NCI-H526 treated with DMSO at 0.1 percent for 48 hours (cell line): Measurements from ENCODE around the gene ALX4.

ENCODE experiments used
- DNase-seq: peaks from one replicate; lab custom pipeline; 2025; lab: John Stamatoyannopoulos, UW

ALX4 gene

DNA sequence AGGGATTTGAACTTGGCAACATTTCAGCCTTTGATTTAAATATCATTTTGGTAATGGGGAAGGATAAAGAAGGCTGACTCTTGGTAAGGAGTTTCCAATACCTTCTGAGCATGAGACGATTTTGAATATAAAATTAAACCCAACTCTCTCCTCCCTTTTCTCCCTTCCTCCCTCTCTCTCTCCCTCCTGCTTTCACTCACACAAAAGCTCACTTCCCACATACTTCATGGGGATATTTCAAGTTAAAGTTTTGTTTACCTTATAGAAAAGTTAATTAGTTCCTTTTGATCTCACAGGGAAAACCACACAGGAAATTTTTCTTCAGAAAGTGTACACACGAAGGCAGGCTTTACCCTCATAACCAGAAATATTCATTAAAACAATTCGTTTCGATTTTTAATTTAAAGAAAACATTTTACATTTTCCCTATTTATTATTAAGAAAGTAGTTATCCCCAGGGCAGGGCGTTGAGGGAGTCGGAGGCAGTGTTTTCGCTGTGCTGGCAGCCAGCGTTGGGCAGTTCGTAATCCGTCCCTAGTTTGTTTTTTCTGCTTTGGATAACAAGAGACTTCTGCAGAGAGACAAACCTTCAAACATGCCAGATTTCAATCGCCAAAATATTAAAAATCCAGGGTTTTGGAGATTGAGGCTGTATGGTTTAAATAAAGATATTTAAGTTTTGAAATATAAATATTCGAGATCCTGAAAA lies 25.3 kb upstream of the ALX4 start:
- DNase-seq = no peak

DNA sequence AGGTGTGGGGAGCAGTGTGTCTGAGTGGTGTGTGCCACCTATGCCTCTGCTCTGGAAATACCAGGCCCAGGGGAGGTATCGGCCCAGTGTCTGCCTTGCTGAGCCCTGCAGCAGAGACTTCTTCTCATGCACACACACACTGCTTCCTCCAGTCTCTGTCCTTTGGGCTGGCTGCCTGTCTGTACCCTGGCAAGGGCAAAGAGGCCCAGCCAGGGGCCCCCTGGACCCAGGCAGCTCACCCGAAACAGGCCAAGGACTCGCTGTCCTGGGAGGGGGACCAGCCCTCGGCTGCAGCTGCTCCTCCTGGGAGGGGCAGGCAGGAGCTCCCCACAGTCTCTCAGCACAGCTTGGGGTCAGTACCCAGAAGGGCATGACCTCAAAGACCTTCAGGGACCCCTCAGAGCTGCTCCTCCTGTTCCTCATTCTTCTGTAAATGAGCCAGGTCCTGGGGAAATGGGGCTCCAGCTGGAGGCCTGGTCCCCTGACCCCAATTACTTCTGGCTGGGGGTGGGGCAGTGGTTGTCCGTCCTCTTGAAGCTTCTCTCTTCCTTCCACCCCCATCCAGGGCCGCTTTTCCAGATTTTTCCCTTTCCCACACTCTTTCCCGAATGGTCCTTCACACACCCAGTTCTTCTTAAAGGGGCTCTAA lies 24.5 kb upstream of the ALX4 start:
- no peak for DNase-seq

DNA sequence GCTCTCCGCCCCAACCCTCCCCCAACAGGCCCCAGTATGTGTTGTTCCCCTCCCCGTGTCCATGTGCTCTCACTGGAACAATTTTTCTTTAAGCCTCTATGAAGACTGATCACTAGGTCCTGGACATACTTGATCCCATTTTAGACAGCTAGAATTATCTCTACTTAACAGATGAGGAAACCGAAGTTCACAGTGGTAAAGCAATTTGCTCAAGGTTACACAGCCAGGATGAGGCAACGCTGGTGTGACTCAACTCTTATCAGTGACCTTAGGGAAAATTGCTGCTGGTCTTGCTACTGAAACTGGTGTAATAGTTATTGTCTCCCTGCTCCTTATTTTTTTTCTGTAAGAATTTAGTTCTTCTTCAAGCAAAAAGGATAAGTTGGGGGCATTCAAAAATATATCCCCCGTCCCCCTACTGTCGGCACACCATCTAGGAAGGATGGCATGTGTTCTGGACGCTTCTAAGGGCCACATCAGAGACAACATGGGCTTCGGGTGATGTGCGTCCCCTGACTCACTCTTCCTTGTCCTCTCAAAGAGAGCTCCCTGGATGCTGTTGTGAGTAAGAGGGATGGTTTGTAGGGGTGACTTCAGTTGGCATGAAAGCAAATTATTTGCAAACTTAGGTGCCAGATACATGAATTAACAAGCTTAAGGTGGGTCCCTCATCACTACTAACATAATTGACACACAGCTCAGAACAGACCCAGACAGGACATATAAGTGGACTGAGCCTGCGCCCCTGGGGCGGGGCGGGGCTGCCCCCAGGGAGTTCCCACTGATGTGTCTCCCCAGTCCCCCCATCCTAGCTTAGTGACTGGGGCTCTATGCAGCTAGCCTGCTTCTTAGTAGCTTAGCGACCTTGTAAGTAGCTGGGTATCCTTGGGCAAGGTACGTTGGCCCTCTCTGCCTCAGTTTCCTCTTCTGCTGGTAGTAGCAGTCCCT lies 23.6 kb upstream of the ALX4 start:
- DNase-seq = no peak

DNA sequence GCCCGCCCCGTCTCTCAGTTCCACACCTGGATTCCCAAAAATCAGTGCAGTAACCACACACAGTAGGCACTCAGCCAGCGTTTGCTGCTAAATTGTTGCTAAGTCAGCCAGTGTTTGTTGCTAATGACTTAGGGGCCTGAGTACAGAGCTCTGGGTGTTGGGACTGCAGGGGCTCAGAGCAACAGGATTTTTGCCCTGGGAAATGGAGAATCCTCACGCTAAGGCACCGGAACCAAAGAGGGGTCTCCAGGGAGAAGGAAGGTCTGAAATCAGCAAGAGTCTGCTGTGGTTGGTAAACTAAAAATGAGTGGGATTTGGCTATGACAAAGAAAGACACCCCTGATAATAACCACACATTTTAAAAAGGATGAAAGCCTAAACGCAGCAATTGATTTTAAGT lies 22.7 kb upstream of the ALX4 start:
- no peak for DNase-seq

DNA sequence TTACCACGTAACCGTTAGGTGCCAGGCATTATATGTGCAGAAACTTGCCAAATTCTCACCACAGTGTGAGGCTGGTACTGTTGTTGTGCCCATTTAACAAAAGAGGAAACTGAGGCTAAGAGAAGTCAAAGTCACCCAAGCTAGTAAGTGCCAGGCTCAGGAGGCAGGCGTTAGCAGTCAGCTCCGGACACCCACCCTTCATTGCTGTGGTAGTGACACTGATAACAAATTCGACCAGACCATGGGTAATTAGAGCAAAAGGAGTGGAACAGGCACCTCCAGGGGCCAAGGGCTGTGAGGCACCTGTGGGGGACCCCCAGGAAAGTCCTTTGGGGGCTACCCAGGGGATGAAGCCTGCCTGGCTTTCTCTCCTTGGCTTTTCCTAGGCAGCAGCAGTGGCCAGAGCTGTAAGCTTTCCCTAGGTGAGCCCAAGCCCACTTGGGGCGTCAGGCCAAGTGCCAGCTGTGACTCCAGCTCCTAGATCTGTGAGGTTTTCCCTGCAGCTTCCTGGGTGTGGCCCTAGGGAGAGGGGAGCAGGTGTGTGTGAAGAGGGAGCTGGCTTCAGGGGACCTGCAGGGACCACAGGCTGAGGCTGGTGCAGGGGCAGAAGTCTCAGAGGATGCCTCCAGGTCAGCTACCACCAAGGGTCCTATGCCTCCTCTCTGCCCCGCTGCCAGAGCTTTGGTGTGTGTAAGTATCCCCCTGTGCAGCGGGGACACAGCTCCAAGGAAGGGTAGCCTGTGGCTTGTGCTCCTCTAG lies 19.7 kb upstream of the ALX4 start:
- DNase-seq = no peak

DNA sequence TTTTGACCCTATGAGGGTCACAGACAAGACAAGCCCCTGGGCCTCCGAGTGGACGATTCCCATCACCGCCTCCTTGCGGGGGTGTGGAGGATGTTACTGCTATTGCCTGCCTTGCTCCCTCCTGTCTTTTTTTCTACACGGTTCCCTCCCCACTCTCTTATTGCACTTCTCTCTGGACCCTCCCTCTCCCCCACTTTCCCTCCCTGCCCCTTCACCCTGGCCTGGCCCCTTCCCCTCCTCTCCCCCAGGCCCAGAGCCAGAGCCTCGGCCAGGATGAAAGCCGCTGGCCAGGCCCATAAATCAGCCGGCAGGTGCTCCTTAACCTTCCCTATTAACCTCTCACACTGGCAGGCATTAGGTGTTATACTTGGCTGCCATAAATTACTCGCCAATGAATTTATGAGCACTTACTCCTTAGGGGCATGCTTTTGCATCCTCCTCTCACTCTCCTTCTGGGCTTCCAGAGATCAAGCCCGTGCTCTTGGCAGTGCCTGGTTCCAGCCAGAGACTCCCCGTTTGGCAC lies 18.3 kb upstream of the ALX4 start:
- no peak for DNase-seq

DNA sequence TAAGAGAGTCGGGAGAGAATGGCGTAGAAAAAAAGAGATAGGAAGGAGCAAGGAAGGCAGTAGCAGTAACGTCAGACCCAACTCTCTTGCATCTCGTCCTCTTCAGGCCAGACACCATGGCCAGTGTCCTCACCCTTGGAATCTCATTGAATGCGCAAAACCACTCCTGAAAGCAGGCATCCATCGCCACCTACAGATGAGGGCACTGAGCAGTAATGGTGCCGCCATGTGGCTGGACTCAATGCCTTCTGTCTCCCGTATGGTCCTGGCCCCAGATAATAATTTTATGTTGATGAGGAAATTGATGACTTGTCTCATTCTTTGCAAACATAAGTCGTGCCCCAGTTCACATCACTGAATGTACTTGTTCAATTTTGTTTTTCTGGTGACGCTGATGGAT lies 17.8 kb upstream of the ALX4 start:
- DNase-seq = no peak

DNA sequence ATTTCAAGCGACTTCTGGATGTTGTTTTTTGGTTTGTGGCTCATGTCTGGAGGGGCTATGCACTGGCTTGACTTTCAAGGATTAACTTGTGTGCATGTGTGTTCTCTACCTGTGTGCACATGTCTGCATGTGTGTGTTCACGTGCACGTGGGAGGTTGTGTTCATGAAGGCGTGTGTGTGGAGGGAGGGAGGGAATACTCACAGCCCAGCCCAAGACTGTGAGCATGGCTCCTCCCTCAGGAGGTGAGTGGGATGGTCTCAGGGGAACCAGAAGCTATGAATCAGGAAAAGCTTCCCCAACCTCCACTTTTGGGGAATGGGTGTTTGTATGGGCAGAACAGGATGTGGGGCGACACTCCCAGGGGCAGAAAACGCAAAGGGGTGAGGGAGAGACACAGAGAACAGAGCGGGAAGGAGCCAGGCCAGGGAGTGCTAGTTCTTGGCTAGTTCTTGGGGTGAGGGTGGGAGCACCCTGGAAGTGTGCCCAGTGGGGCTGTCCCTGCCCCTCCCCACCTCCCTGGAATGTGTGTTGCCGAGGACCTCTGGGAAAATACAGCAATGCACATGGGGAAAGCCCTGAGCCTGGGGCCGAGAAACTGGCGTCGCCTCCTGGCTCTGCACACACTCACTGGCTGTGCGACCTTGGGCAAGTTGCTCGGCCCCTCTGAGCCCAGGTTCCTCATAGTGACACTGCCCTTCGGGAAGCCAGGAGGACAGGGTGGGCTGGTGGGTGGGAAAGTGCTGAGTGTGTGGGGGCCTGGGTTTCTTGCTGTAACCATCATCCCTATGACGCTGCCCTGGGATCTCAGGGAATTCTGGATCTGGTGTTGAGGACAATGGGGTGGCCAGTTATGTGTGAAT lies 16.9 kb upstream of the ALX4 start:
- no peak for DNase-seq

DNA sequence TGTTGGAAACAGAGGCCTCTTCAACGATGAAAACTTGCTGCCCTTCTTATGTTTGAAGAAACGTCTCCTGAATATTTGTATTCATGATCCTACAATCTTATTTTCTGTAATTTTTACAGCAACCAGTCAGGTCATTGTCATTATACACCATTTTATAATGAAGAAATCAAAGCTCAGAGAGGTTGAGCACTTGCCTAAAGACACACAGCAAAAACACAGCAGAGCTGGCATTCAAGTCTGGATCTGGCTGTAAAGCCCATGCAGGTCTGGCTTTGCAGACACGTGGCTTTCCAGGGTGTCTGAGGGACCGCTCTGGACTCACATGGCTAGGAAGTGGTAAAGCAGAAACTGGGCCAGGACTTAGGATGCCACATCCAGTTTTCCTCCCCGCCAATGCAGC lies 15.8 kb upstream of the ALX4 start:
- DNase-seq = no peak

DNA sequence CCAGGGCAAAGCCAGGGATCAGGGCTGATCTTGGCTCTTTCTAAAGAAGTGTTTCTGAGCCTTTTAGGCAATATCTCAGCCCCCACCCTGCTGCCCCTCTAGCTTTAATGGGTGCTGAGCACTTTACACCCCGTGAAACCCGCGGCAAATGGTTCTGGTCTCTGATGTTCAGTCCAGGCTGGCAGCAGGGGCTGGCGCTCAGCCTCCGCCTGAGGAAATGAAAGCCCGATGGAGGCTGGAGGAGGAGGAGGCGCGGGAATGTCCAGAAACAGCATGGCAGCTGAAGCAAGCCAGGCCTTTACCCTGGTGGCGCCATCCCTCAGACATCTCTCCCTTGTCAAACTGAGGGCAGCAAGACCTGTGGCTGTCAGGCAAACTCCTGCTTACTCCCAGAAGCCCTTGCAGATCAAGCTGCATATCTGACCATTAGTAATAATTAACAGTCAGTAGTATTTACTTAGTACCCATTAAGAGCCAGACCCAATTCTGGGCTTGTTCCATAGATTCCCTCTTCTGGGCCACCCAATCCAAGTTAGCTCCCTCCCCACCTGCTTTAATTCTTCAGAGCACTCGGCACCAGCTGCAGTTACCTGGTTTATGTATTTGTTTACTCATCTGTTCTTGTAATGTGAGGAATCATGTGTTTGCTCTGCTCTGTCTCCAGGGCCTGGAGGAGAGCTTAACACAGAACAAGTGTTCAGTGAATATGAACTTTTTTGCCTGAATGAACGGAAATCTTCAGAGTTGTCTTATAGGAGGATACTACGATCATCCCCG lies 15.0 kb upstream of the ALX4 start:
- DNase-seq = no peak

DNA sequence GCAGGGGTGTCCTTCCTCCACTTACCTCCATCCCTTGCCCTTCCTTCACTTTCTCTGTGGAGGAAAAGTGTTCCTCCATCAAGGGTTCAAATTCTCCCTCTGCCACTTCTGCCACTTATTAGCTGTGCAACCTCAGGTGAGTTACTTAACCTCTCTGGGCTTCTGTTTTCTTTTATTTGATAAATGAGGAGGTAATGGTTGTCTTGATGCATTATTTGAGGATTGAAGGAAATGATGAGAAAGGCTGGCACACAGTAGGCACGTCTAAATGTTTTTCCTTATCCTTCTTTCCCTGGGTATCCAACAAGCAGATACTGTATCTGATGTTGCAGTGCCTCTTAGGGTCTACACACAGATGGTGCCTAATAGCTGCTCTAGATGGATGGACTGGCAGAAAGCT lies 14.3 kb upstream of the ALX4 start:
- DNase-seq = no peak

DNA sequence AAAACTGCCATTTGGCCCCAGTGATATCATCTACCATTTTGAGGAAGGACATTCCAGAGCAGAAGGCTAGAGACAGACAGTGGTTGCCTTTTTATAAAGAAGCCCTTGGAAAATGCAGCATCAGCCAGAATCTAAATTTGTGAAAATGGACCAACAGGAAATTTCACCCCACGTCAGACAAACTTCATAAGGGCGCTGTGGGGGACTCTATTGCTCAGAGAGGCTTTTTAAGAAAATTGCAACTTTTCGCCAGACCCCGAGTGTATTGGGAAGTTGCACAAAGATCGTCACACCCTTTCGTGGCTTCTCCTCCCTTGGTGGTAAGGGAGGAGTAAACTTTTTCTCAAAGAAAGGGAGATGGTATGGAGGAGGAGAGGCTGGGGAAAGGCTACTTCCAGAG lies 12.3 kb upstream of the ALX4 start:
- DNase-seq = no peak

DNA sequence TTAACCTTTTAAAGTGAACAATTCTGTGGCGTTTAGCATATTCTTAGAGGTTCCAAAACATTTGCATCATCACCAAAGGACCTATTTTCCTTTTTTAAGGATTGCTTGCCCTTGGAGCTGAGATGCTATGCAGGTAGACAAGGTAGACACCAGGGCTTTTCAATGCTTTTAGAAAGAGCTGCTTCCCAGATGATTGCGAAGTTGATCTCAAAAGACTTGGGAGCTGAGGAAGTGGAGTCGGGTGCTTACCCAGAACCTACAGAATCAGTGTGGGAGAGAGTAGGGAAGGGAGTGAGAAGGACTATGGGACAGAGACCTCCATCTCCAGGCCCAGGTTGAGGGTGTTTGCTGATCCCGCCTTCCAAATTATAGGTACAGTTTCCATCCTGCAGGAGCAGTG lies 11.1 kb upstream of the ALX4 start:
- no peak for DNase-seq

DNA sequence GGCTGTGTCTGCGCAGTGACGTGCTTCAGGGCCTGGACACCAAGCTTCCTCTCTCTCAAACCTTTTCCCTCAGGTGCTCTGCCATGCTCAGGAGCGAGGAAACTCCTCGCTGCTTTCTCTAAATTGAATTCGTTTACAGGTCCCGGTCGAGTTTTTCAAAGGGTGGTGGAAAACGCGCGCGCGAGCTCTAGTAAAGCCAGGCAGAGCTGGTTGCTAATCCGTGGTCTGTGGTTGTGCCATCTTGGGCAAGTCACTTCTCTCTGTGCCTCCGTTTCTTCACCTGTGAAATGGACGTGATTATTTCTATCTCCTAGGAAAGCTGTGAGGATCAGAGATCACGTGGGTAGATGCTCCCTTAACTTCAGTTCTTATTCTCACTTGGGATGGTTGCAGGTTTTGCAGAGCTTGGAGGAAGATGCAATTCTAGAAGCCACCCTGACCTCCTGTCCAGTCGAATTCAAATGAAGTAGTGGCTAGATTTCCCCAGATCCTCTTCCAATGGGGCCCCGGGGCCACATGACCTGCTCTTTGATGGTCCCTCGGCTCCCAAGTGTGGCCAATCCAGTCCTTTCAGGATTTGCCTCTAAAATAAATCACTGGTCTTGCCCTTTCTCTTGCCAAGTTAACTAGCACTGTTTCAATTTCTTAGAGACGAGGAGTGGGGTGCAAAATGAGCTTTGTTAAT lies 10.5 kb upstream of the ALX4 start:
- DNase-seq = no peak

DNA sequence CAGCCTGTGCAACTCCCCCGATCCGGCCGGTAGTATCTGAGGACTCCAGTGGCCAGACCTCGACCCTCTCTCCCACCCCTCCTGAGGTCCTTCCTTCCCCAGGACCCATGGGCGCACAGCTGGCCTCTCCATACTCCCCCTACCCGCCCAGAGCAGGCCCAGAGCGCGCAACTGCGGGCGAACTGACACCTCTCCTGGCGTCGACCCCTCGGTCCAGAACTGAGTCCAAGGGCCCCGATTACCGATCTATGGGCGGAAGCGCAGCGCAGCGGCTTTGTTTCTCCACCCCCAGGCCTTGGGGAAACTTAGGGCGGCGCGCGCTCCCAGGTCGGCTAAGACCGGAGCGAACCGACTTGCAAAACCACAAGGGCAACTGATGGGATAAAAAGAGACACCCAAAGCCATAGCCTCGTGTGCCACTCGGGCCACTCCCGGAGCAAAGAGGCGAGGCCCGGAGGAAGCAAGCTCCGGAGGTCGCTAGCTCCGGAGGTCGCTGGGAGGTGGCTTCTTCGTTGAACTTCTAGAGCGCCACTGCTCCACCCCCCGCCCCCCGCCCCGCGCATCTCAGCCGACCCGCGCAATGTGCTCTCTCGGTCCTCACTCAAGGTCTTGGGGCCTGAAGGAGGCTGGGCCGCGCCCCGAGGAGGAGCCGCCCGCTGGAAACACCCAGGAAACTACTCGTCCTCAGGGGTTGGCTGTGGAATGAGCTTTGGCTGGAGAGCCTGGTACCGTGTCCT lies 9.8 kb upstream of the ALX4 start:
- DNase-seq = no peak

DNA sequence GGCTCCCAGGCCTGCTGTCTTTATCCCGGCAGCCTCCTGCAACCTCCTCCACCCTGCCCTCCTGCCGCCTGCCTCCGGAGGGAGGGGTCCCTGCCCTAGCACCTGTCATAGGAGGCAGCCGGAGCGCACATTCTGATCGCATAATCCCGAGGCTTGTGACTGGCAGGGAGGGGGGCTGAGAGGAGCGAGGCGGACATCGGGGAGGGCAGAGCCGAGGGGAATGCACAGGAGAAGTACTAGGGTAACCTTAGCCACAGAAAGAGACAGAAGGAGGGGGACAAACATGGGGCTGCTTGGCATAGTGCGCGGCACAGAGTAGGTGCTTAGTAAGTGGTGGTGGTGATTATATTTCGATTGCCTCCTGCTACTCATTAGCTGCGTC lies 9.2 kb upstream of the ALX4 start:
- no peak for DNase-seq

DNA sequence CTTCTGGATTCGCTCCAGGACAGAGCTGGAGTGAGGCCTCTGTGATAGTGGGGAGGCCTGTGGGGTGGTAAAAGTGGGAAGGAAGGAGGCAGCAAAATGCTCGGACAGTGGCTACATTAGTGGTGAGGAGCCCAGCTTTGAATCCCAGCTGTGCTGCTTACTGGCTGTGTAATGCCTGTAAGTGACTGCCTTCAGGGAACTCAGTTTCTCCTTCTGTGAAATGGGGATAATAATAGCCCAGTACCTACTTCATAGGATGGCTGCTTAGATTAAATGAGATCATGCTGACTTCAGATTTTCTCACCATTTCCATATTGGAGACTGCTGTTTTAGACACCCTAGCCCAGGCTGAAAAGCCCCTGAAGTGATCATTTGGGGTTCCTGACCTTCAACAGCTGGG lies 8.4 kb upstream of the ALX4 start:
- no peak for DNase-seq

DNA sequence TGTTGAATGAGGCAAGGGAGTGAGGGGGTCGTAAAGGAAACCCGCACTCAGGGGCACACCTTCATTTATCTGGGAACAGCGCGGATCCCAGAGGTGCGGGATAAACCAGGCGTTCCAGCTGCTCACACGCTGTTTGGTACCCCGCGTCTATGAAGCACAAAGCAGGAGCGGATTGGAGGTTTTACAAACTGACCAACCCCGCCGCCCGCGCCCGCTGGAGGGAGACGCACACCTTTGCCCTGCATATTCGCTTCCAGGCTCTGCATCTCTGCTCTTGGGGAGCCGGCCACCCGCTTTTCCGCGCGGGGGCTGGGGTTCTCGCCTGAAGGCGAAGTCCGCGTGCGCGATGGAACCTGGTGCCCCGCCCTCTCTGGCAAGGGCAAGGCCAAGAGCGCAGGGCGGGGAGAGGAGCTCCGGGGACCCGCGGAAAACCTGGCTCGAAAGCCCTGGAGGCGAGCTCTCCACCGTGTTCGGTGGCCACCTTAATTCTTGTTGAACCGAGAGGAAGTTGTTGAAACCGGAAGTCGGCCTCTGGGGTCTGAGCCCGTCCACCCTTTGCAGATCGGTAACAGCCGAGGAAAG lies 6.8 kb upstream of the ALX4 start:
- DNase-seq = no peak
